T-helper 1 cell treated with Interleukin-12 subunit alpha and Interleukin-12 subunit beta and Interleukin-4 antibody, amounts not matched to agents 30 μg/mL and 1 μg/mL, for 36 hours (primary cell): ENCODE results near the gene IKZF3.

ENCODE experiments used
- H3K27ac Mint-ChIP-seq: one replicate; pipeline ENCODE4 v1.8.0; 2021; ENCODE audit warnings: mild to moderate bottlenecking, mixed read lengths
- H3K27me3 Mint-ChIP-seq: one replicate; pipeline ENCODE4 v1.8.0; 2021; ENCODE audit warnings: low read depth, mixed read lengths
- H3K36me3 Mint-ChIP-seq: one replicate; pipeline ENCODE4 v1.8.0; 2021; ENCODE audit warnings: low read depth, mixed read lengths
- H3K4me1 Mint-ChIP-seq: one replicate; pipeline ENCODE4 v1.8.0; 2021; ENCODE audit warnings: low read depth, mixed read lengths
- H3K4me3 Mint-ChIP-seq: one replicate; pipeline ENCODE4 v1.8.0; 2021; ENCODE audit warnings: mild to moderate bottlenecking, moderate library complexity, mixed read lengths
- H3K9me3 Mint-ChIP-seq: one replicate; pipeline ENCODE4 v1.8.0; 2021; ENCODE audit warnings: mixed read lengths

Gene IKZF3

GRCh38 chr17:39841134-39841683, 22.9 kb downstream of the IKZF3 start:
- H3K27me3 Mint-ChIP-seq: no peaks in the 10 kb centered on the region
- H3K4me3 Mint-ChIP-seq: no peak overlapping the region
- H3K27ac Mint-ChIP-seq: no peak overlapping the region
- peaks cover 24% of the 10 kb centered on the region for H3K4me1 Mint-ChIP-seq
- peaks cover 24% of the 10 kb centered on the region for H3K9me3 Mint-ChIP-seq
- peaks cover 39% of the 10 kb centered on the region for H3K36me3 Mint-ChIP-seq

- H3K4me3 Mint-ChIP-seq: no peak overlapping the region
- peaks cover 50% of the 10 kb centered on the region for H3K36me3 Mint-ChIP-seq
- H3K4me1 Mint-ChIP-seq: peaks cover 26% of the 10 kb centered on the region
Measured at GRCh38 chr17:39838784-39839183, 25.3 kb downstream of the IKZF3 start.

GRCh38 chr17:39838057-39838456, 26.1 kb downstream of the IKZF3 start:
- H3K27ac Mint-ChIP-seq: no peak overlapping the region
- H3K9me3 Mint-ChIP-seq: peaks cover 44% of the 10 kb centered on the region
- no peaks in the 10 kb centered on the region for H3K27me3 Mint-ChIP-seq
- H3K36me3 Mint-ChIP-seq: peaks cover 53% of the 10 kb centered on the region
- peaks cover 18% of the 10 kb centered on the region for H3K4me1 Mint-ChIP-seq
- H3K4me3 Mint-ChIP-seq: no peak overlapping the region

More at GRCh38 chr17:39838784-39839183, 25.3 kb downstream of the IKZF3 start:
- Mint-ChIP-seq H3K9me3 (peaks cover 44% of the 10 kb centered on the region), H3K27ac (no peak overlapping the region), H3K27me3 (no peaks in the 10 kb centered on the region)

- Mint-ChIP-seq H3K27me3 (no peaks in the 10 kb centered on the region), H3K4me3 (no peak overlapping the region), H3K36me3 (peaks cover 49% of the 10 kb centered on the region), H3K9me3 (peaks cover 44% of the 10 kb centered on the region), H3K4me1 (peaks cover 12% of the 10 kb centered on the region), H3K27ac (no peak overlapping the region)
Measured at GRCh38 chr17:39836117-39836516, 28.0 kb downstream of the IKZF3 start.

- Mint-ChIP-seq H3K36me3 (peaks cover 42% of the 10 kb centered on the region), H3K4me1 (peaks cover 10% of the 10 kb centered on the region), H3K9me3 (peaks cover 43% of the 10 kb centered on the region), H3K4me3 (no peak overlapping the region), H3K27ac (no peak overlapping the region), H3K27me3 (no peaks in the 10 kb centered on the region)
Measured at GRCh38 chr17:39835038-39835786, 28.9 kb downstream of the IKZF3 start.

- H3K27ac Mint-ChIP-seq: no peak overlapping the region
- peaks cover 40% of the 10 kb centered on the region for H3K36me3 Mint-ChIP-seq
- H3K4me1 Mint-ChIP-seq: peaks cover 8% of the 10 kb centered on the region
- no peaks in the 10 kb centered on the region for H3K27me3 Mint-ChIP-seq
- peaks cover 32% of the 10 kb centered on the region for H3K9me3 Mint-ChIP-seq
- H3K4me3 Mint-ChIP-seq: no peak overlapping the region
Measured at GRCh38 chr17:39834017-39834416, 30.1 kb downstream of the IKZF3 start.

- H3K27ac Mint-ChIP-seq: no peak overlapping the region
- H3K27me3 Mint-ChIP-seq: no peaks in the 10 kb centered on the region
- peaks cover 22% of the 10 kb centered on the region for H3K9me3 Mint-ChIP-seq
- peaks cover 11% of the 10 kb centered on the region for H3K4me1 Mint-ChIP-seq
- peaks cover 43% of the 10 kb centered on the region for H3K36me3 Mint-ChIP-seq
- H3K4me3 Mint-ChIP-seq: no peak overlapping the region
Measured at GRCh38 chr17:39831588-39831987, 32.5 kb downstream of the IKZF3 start.

- no peaks in the 10 kb centered on the region for H3K27me3 Mint-ChIP-seq
- peaks cover 56% of the 10 kb centered on the region for H3K36me3 Mint-ChIP-seq
- peaks cover 28% of the 10 kb centered on the region for H3K9me3 Mint-ChIP-seq
- H3K4me1 Mint-ChIP-seq: peaks cover 6% of the 10 kb centered on the region
- H3K4me3 Mint-ChIP-seq: no peak overlapping the region
- H3K27ac Mint-ChIP-seq: no peak overlapping the region
Measured at GRCh38 chr17:39828443-39828842, 35.7 kb downstream of the IKZF3 start.

- peaks cover 10% of the 10 kb centered on the region for H3K4me1 Mint-ChIP-seq
- H3K36me3 Mint-ChIP-seq: peaks cover 70% of the 10 kb centered on the region
- H3K27ac Mint-ChIP-seq: no peak overlapping the region
- H3K27me3 Mint-ChIP-seq: no peaks in the 10 kb centered on the region
- H3K9me3 Mint-ChIP-seq: peaks cover 36% of the 10 kb centered on the region
- no peak overlapping the region for H3K4me3 Mint-ChIP-seq
Measured at GRCh38 chr17:39826334-39826733, 37.8 kb downstream of the IKZF3 start.

- H3K4me3 Mint-ChIP-seq: no peak overlapping the region
- peaks cover 28% of the 10 kb centered on the region for H3K4me1 Mint-ChIP-seq
- H3K36me3 Mint-ChIP-seq: peaks cover 72% of the 10 kb centered on the region
- no peak overlapping the region for H3K27ac Mint-ChIP-seq
- H3K9me3 Mint-ChIP-seq: peaks cover 36% of the 10 kb centered on the region
- no peaks in the 10 kb centered on the region for H3K27me3 Mint-ChIP-seq
Measured at GRCh38 chr17:39823407-39824054, 40.6 kb downstream of the IKZF3 start.

- Mint-ChIP-seq H3K4me1 (peaks cover 32% of the 10 kb centered on the region), H3K9me3 (peaks cover 36% of the 10 kb centered on the region), H3K4me3 (no peak overlapping the region), H3K36me3 (peaks cover 62% of the 10 kb centered on the region), H3K27ac (no peak overlapping the region), H3K27me3 (no peaks in the 10 kb centered on the region)
Measured at GRCh38 chr17:39822051-39822451, 42.1 kb downstream of the IKZF3 start.

GRCh38 chr17:39820987-39821386, 43.1 kb downstream of the IKZF3 start:
- Mint-ChIP-seq H3K36me3 (peaks cover 54% of the 10 kb centered on the region), H3K27me3 (no peaks in the 10 kb centered on the region), H3K4me3 (no peak overlapping the region), H3K27ac (peak overlapping the region; percentile 61), H3K9me3 (peaks cover 30% of the 10 kb centered on the region), H3K4me1 (peaks cover 30% of the 10 kb centered on the region)

- peaks cover 31% of the 10 kb centered on the region for H3K4me1 Mint-ChIP-seq
- no peaks in the 10 kb centered on the region for H3K27me3 Mint-ChIP-seq
- H3K36me3 Mint-ChIP-seq: peaks cover 54% of the 10 kb centered on the region
- no peak overlapping the region for H3K4me3 Mint-ChIP-seq
- H3K27ac Mint-ChIP-seq: no peak overlapping the region
- peaks cover 27% of the 10 kb centered on the region for H3K9me3 Mint-ChIP-seq
Measured at GRCh38 chr17:39820541-39820940, 43.6 kb downstream of the IKZF3 start.

- Mint-ChIP-seq H3K4me3 (peak overlapping the region; percentile 34), H3K9me3 (peaks cover 9% of the 10 kb centered on the region), H3K4me1 (peaks cover 51% of the 10 kb centered on the region)
Measured at GRCh38 chr17:39818358-39819000, 45.6 kb downstream of the IKZF3 start.

More at GRCh38 chr17:39818358-39819000, 45.6 kb downstream of the IKZF3 start:
- Mint-ChIP-seq H3K27me3 (no peaks in the 10 kb centered on the region), H3K36me3 (peaks cover 43% of the 10 kb centered on the region), H3K27ac (peak overlapping the region; percentile 68)
